Hepatocyte (in vitro differentiated cells): ENCODE results near the gene PIEZO1. TPM values are rescaled to one million over a fixed set of nuclear protein-coding genes. Genes with fewer than 3 reads are reported as not detected.
A peak's percentile ranks its signal among the peaks of the same experiment; 100 is the strongest.

Experiments
- DNase-seq: peaks from one replicate; pipeline ENCODE4 v3.0.0-alpha.2; 2016; ENCODE audit warnings: low spot score
- H2AFZ ChIP-seq: fragments of 200-600 bp; sonication (generic); 2 replicates; pipeline ENCODE4 v1.6.0; 2016; ENCODE audit warnings: antibody characterized with exemption, mild to moderate bottlenecking
- H3K27ac ChIP-seq: fragments of 200-600 bp; sonication (generic); 2 replicates; pipeline ENCODE4 v1.5.1; 2016; ENCODE audit warnings: mild to moderate bottlenecking
- H3K27me3 ChIP-seq: fragments of 200-600 bp; sonication (generic); 2 replicates; pipeline ENCODE4 v1.6.1; 2016
- H3K36me3 ChIP-seq: fragments of 200-600 bp; sonication (generic); replicated peaks from 2 replicates; pipeline ENCODE4 v1.5.1; 2016; ENCODE audit warnings: low read depth; ENCODE audit not compliant: insufficient read depth
- H3K4me1 ChIP-seq: fragments of 200-600 bp; sonication (generic); 2 replicates; pipeline ENCODE4 v1.5.1; 2016; ENCODE audit warnings: mild to moderate bottlenecking, moderate library complexity; ENCODE audit not compliant: insufficient read depth
- H3K4me2 ChIP-seq: fragments of 200-600 bp; sonication (generic); 2 replicates; pipeline ENCODE4 v1.6.0; 2016
- H3K4me3 ChIP-seq: fragments of 200-600 bp; sonication (generic); 2 replicates; pipeline ENCODE4 v1.5.1; 2016; ENCODE audit warnings: mild to moderate bottlenecking
- H3K79me2 ChIP-seq: fragments of 200-600 bp; sonication (generic); 2 replicates; pipeline ENCODE4 v1.6.0; 2017; ENCODE audit warnings: mild to moderate bottlenecking
- H3K9me2 ChIP-seq: fragments of 200-600 bp; sonication (generic); replicated peaks from 2 replicates; pipeline ENCODE4 v1.6.0; 2017; ENCODE audit warnings: mild to moderate bottlenecking; ENCODE audit not compliant: insufficient read depth
- H3K9me3 ChIP-seq: fragments of 200-600 bp; sonication (generic); 2 replicates; pipeline ENCODE4 v1.5.1; 2016; ENCODE audit warnings: low read depth, mild to moderate bottlenecking
- H4K20me1 ChIP-seq: fragments of 200-600 bp; sonication (generic); 2 replicates; pipeline ENCODE4 v1.6.0; 2016; ENCODE audit warnings: mild to moderate bottlenecking; ENCODE audit not compliant: insufficient read depth, poor library complexity, severe bottlenecking
- CTCF ChIP-seq: fragments of 200-600 bp; sonication (generic); IDR thresholded peaks from 2 replicates; pipeline ENCODE4 v1.5.1; 2016; ENCODE audit warnings: antibody characterized with exemption, mild to moderate bottlenecking; ENCODE audit not compliant: poor library complexity
- EZH2 ChIP-seq: fragments of 200-600 bp; sonication (generic); IDR thresholded peaks from 2 replicates; pipeline ENCODE4 v1.6.1; 2016; ENCODE audit warnings: antibody characterized with exemption, mild to moderate bottlenecking, borderline replicate concordance
- EZH2phosphoT487 ChIP-seq: fragments of 200-600 bp; sonication (generic); IDR thresholded peaks from one replicate; pipeline ENCODE4 v1.6.1; 2018; ENCODE audit warnings: antibody characterized with exemption, mild to moderate bottlenecking, low read depth, moderate library complexity; ENCODE audit not compliant: unreplicated experiment, severe bottlenecking
- WGBS: methylation state at CpG from one replicate; pipeline ENCODE4 v1.1.6; 2016; ENCODE audit warnings: low lambda C conversion rate; ENCODE audit errors: missing lambda C conversion rate; 5-methylcytosine and 5-hydroxymethylcytosine counted together
- polyA plus RNA-seq: library from polyadenylated mRNA; unstranded; fragments of >200 nt; fragmentation: Nextera tagmentation; extraction: Ambion mirVana; gene quantifications from 2 replicates; pipeline ENCODE4 v1.2.1, GENCODE V29; 2016
- total RNA-seq: library from RNA; depleted of rRNA; stranded (reverse); fragments of >200 nt; gene quantifications from 2 replicates; pipeline ENCODE4 v1.2.3, GENCODE V29; 2014

Gene PIEZO1
- total and polyA plus RNA-seq, 2 experiments from 2014 or later: 70.6 to 77.0 TPM

GRCh38 chr16:88739139-88739976 is 45.7 kb downstream of the PIEZO1 start:
- no peak for DNase-seq
- no peaks in the 10 kb centered on the region for H3K27me3 ChIP-seq
- no peaks in the 10 kb centered on the region for H3K79me2 ChIP-seq
- TF ChIP-seq CTCF (no peak), EZH2 (no peak), EZH2phosphoT487 (no peak)
- H4K20me1 ChIP-seq: no peaks in the 10 kb centered on the region
- no peaks in the 10 kb centered on the region for H3K4me1 ChIP-seq
- no peaks in the 10 kb centered on the region for H3K36me3 ChIP-seq
- no peak overlapping the region for H3K4me3 ChIP-seq
- no peak overlapping the region for H3K4me2 ChIP-seq
- H3K9me3 ChIP-seq: no peaks in the 10 kb centered on the region
- H3K9me2 ChIP-seq: no peaks in the 10 kb centered on the region
- 80% methylated on average over 21 of the region's 22 CpGs for WGBS
- H3K27ac ChIP-seq: no peak overlapping the region
- H2AFZ ChIP-seq: no peak overlapping the region

- no peak for TF ChIP-seq CTCF
- no peak for TF ChIP-seq EZH2
- H3K79me2 ChIP-seq: no peaks in the 10 kb centered on the region
- no peaks in the 10 kb centered on the region for H3K9me3 ChIP-seq
- WGBS: 93% methylated on average over 37 of the region's 41 CpGs
- H3K9me2 ChIP-seq: no peaks in the 10 kb centered on the region
- no peak for DNase-seq
- no peak overlapping the region for H3K4me2 ChIP-seq
- no peaks in the 10 kb centered on the region for H3K4me1 ChIP-seq
- H3K4me3 ChIP-seq: no peak overlapping the region
- H3K36me3 ChIP-seq: no peaks in the 10 kb centered on the region
- H4K20me1 ChIP-seq: no peaks in the 10 kb centered on the region
- no peak overlapping the region for H3K27ac ChIP-seq
- no peaks in the 10 kb centered on the region for H3K27me3 ChIP-seq
- no peak overlapping the region for H2AFZ ChIP-seq
These were observed 46.6 kb downstream of the PIEZO1 start for GRCh38 chr16:88738151-88739084.

GRCh38 chr16:88737298-88738150 is 47.5 kb downstream of the PIEZO1 start:
- Histone ChIP-seq H3K79me2 (no peaks in the 10 kb centered on the region), H3K27ac (no peak overlapping the region), H3K9me2 (no peaks in the 10 kb centered on the region), H3K4me1 (no peaks in the 10 kb centered on the region), H4K20me1 (no peaks in the 10 kb centered on the region), H3K4me3 (no peak overlapping the region), H3K36me3 (no peaks in the 10 kb centered on the region), H3K4me2 (no peak overlapping the region), H3K27me3 (no peaks in the 10 kb centered on the region), H3K9me3 (no peaks in the 10 kb centered on the region), H2AFZ (no peak overlapping the region)
- 43% methylated on average over 45 of the region's 54 CpGs for WGBS
- TF ChIP-seq EZH2phosphoT487: no peak
- TF ChIP-seq EZH2: no peak
- peak; percentile 91 for TF ChIP-seq CTCF
- DNase-seq: peak; percentile 75
